Measurements from ENCODE around the gene MORC3.

- TF ChIP-seq, protein P1, sequence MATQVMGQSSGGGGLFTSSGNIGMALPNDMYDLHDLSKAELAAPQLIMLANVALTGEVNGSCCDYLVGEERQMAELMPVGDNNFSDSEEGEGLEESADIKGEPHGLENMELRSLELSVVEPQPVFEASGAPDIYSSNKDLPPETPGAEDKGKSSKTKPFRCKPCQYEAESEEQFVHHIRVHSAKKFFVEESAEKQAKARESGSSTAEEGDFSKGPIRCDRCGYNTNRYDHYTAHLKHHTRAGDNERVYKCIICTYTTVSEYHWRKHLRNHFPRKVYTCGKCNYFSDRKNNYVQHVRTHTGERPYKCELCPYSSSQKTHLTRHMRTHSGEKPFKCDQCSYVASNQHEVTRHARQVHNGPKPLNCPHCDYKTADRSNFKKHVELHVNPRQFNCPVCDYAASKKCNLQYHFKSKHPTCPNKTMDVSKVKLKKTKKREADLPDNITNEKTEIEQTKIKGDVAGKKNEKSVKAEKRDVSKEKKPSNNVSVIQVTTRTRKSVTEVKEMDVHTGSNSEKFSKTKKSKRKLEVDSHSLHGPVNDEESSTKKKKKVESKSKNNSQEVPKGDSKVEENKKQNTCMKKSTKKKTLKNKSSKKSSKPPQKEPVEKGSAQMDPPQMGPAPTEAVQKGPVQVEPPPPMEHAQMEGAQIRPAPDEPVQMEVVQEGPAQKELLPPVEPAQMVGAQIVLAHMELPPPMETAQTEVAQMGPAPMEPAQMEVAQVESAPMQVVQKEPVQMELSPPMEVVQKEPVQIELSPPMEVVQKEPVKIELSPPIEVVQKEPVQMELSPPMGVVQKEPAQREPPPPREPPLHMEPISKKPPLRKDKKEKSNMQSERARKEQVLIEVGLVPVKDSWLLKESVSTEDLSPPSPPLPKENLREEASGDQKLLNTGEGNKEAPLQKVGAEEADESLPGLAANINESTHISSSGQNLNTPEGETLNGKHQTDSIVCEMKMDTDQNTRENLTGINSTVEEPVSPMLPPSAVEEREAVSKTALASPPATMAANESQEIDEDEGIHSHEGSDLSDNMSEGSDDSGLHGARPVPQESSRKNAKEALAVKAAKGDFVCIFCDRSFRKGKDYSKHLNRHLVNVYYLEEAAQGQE (IDR thresholded peaks at IDR 0.05; ENCODE audit: low read depth), result no peak
- TF ChIP-seq CTCF (IDR thresholded peaks at IDR 0.05 in 2 of 3, conservative IDR thresholded peaks at IDR 0.05 in 1 of 3; ENCODE audit: borderline replicate concordance in 1 of 3, insufficient read depth in 1 of 3, low read depth in 2 of 3, low read length in 2 of 3) (no peak), SIN3A (IDR thresholded peaks at IDR 0.05; ENCODE audit: low read depth) (no peak), TCF7L2 (IDR thresholded peaks at IDR 0.05; ENCODE audit: borderline replicate concordance, extremely low read depth, insufficient read depth, insufficient read length) (no peak), JUND (IDR thresholded peaks at IDR 0.05) (no peak), POLR2A (IDR thresholded peaks at IDR 0.05; ENCODE audit: borderline replicate concordance, extremely low read depth, insufficient read depth, insufficient read length) (no peak), RAD21 (IDR thresholded peaks at IDR 0.05; ENCODE audit: low read depth) (no peak), MAX (IDR thresholded peaks at IDR 0.05) (no peak)
Observed at GRCh38 chr21:36316872-36317484, 3.0 kb upstream of the MORC3 start.

All from HCT116 (cell line).